HCT116 (cell line): ENCODE results near the gene NLRP6. TPM values are rescaled to one million over a fixed set of nuclear protein-coding genes. Genes with fewer than 3 reads are reported as not detected.

ENCODE experiments used
- ATAC-seq: fragments of 200-7000 bp; cut with Tn5 transposase; 2 replicates; pipeline ENCODE4 v1.9.1; 2020; ENCODE audit warnings: mild to moderate bottlenecking, moderate library complexity
- BruUV-seq: library from RNA; stranded (reverse); fragments of 400-500 nt; replicated peaks from 2 replicates; lab custom pipeline; 2021; lab: Mats Ljungman, UMichigan
- CTCF ChIA-PET: fragments of 300-600 bp; sonication (Branson Sonifier 250); formaldehyde crosslinking; loops from one replicate; lab custom pipeline; 2021; ENCODE audit warnings: antibody characterized with exemption; lab: Charles Lee
- POLR2A ChIA-PET: fragments of 300-600, 350-600 bp; sonication (Branson Sonifier 250); formaldehyde crosslinking; loops from one replicate; lab custom pipeline; 2021; ENCODE audit warnings: antibody characterized with exemption; lab: Charles Lee
- RAD21 ChIA-PET, 2 experiments: fragments of 300-600 bp; sonication (Branson Sonifier 250); formaldehyde crosslinking; loops; one replicate each; lab custom pipeline; 2023; ENCODE audit warnings: low total read pairs in 2 of 2; ENCODE audit not compliant: uncharacterized antibody in 2 of 2, unreplicated experiment in 2 of 2, low non-redundant PET in 1 of 2; lab: Charles Lee
- DNase-seq: peaks from one replicate; pipeline ENCODE4 v3.0.0-alpha.2; 2010; ENCODE audit warnings: low read depth, low spot score
- H2AFZ ChIP-seq: fragments of 200-600 bp; shearing (Covaris generic), sonication (generic); 2 replicates; pipeline ENCODE4 v1.6.1; 2017; ENCODE audit warnings: low read depth, mixed run types, mixed read lengths, antibody characterized with exemption, low read length; ENCODE audit not compliant: poor library complexity, severe bottlenecking
- H3K27ac ChIP-seq: 2 replicates; pipeline ENCODE4 v1.5.1; 2012; ENCODE audit warnings: low read depth, low read length
- H3K27me3 ChIP-seq: fragments of 200-600 bp; sonication (generic); 2 replicates; pipeline ENCODE4 v1.6.1; 2016; ENCODE audit warnings: mixed run types, low read length, mixed read lengths; ENCODE audit not compliant: insufficient read depth
- H3K36me3 ChIP-seq, 2 experiments: fragments of 200-500 bp in 1 of 2; fragments of 200-600 bp in 1 of 2; sonication (Bioruptor generic) in 1 of 2; sonication (generic) in 1 of 2; 2 replicates each; pipeline versions ENCODE4 v1.5.1 to v1.6.1; 2014 to 2016; ENCODE audit warnings: low read length in 2 of 2, inconsistent platforms in 1 of 2, mixed read lengths in 1 of 2, mixed run types in 1 of 2; ENCODE audit not compliant: insufficient read depth in 2 of 2, control insufficient read depth in 1 of 2
- H3K4me1 ChIP-seq, 2 experiments: fragments of 200-600 bp in 1 of 2; sonication (generic) in 1 of 2; 2 replicates each; pipeline versions ENCODE4 v1.5.1 to v1.6.1; 2012 to 2017; ENCODE audit warnings: low read length in 2 of 2, inconsistent platforms in 1 of 2, mild to moderate bottlenecking in 1 of 2, mixed read lengths in 1 of 2, mixed run types in 1 of 2, moderate library complexity in 1 of 2; ENCODE audit not compliant: insufficient read depth in 2 of 2, control insufficient read depth in 1 of 2
- H3K4me2 ChIP-seq: fragments of 200-600 bp; sonication (generic); 2 replicates; pipeline ENCODE4 v1.6.1; 2017; ENCODE audit warnings: mixed run types, low read length, mixed read lengths
- H3K4me3 ChIP-seq, 2 experiments: fragments of 200-600 bp in 1 of 2; sonication (generic) in 1 of 2; replicated peaks in 1 of 2; 2 replicates each; pipeline ENCODE4 v1.5.1; 2011 to 2016; ENCODE audit warnings: low read length in 2 of 2, control low read depth in 1 of 2, low read depth in 1 of 2, mild to moderate bottlenecking in 1 of 2, mixed read lengths in 1 of 2, mixed run types in 1 of 2
- H3K79me2 ChIP-seq: fragments of 200-600 bp; sonication (generic); 2 replicates; pipeline ENCODE4 v1.6.1; 2017; ENCODE audit warnings: mild to moderate bottlenecking, mixed run types, low read length, moderate library complexity, mixed read lengths; ENCODE audit not compliant: insufficient read depth
- H3K9ac ChIP-seq: fragments of 200-600 bp; sonication (generic); 2 replicates; pipeline ENCODE4 v1.6.1; 2016; ENCODE audit warnings: low read length, mixed read lengths
- H3K9me2 ChIP-seq: fragments of 200-600 bp; sonication (generic), shearing (Covaris generic); 2 replicates; pipeline ENCODE4 v1.6.1; 2017; ENCODE audit warnings: mixed run types, mild to moderate bottlenecking, moderate library complexity; ENCODE audit not compliant: insufficient read depth
- H3K9me3 ChIP-seq, 2 experiments: fragments of 200-500 bp in 1 of 2; fragments of 200-600 bp in 1 of 2; sonication (Bioruptor generic) in 1 of 2; sonication (generic) in 1 of 2; 2 replicates each; pipeline ENCODE4 v1.6.1; 2014 to 2017; ENCODE audit warnings: low read length in 2 of 2, mixed read lengths in 2 of 2, inconsistent platforms in 1 of 2, low read depth in 1 of 2, mild to moderate bottlenecking in 1 of 2, mixed run types in 1 of 2, moderate library complexity in 1 of 2; ENCODE audit not compliant: control insufficient read depth in 1 of 2, insufficient read depth in 1 of 2
- H4K20me1 ChIP-seq: fragments of 200-600 bp; sonication (generic), shearing (Covaris generic); 2 replicates; pipeline ENCODE4 v1.6.1; 2017; ENCODE audit warnings: mixed run types, mild to moderate bottlenecking, moderate library complexity; ENCODE audit not compliant: insufficient read depth
- CBX3 ChIP-seq: IDR thresholded peaks from 2 replicates; pipeline ENCODE4 v1.6.1; 2012; ENCODE audit warnings: low read depth
- CEBPB ChIP-seq: IDR thresholded peaks from 2 replicates; pipeline ENCODE4 v1.6.1; 2012; ENCODE audit warnings: low read depth
- EGR1 ChIP-seq: IDR thresholded peaks from 2 replicates; pipeline ENCODE4 v1.6.1; 2012; ENCODE audit warnings: low read depth
- EZH2 ChIP-seq: fragments of 200-600 bp; sonication (generic); IDR thresholded peaks from 2 replicates; pipeline ENCODE4 v1.6.1; 2017; ENCODE audit warnings: antibody characterized with exemption, mixed run types
- JUND ChIP-seq: IDR thresholded peaks from 2 replicates; pipeline ENCODE4 v1.6.1; 2012
- POLR2A ChIP-seq: IDR thresholded peaks from 2 replicates; pipeline ENCODE4 v1.7.0; 2011; ENCODE audit warnings: borderline replicate concordance; ENCODE audit not compliant: insufficient read depth, insufficient read length; ENCODE audit errors: extremely low read depth
- POLR2AphosphoS5 ChIP-seq: IDR thresholded peaks from 2 replicates; pipeline ENCODE4 v1.6.1; 2011; ENCODE audit warnings: mild to moderate bottlenecking, low read depth, low read length, moderate library complexity
- RAD21 ChIP-seq: IDR thresholded peaks from 2 replicates; pipeline ENCODE4 v1.6.1; 2012; ENCODE audit warnings: low read depth, mild to moderate bottlenecking
- SRF ChIP-seq: IDR thresholded peaks from 2 replicates; pipeline ENCODE4 v1.6.1; 2012; ENCODE audit warnings: low read depth
- TCF7L2 ChIP-seq: IDR thresholded peaks from 2 replicates; pipeline ENCODE4 v1.7.0; 2011; ENCODE audit warnings: borderline replicate concordance, inconsistent platforms; ENCODE audit not compliant: insufficient read depth, insufficient read length; ENCODE audit errors: extremely low read depth
- YY1 ChIP-seq: IDR thresholded peaks from 2 replicates; pipeline ENCODE4 v1.6.1; 2011; ENCODE audit warnings: low read length, low read depth, moderate library complexity, mild to moderate bottlenecking; ENCODE audit not compliant: insufficient replicate concordance; ENCODE audit errors: extremely low read depth
- ZFX ChIP-seq: fragments of 450-650 bp; IDR thresholded peaks from 2 replicates; pipeline ENCODE4 v1.6.1; 2017
- ZNF274 ChIP-seq: fragments of 200-500 bp; sonication (Bioruptor generic); IDR thresholded peaks from 2 replicates; pipeline ENCODE4 v1.6.1; 2014; ENCODE audit warnings: mild to moderate bottlenecking, low read depth, low read length, inconsistent platforms
- intact Hi-C: fragments of 100-400 bp; cut with micrococcal nuclease; formaldehyde crosslinking; loops from 2 replicates; pipeline ENCODE4 v1.10.0; 2022
- total RNA-seq: library from RNA; stranded (reverse); gene quantifications from one replicate; pipeline ENCODE4 v1.2.1, GENCODE V29; 2021; ENCODE audit not compliant: unreplicated experiment
- TF ChIP-seq, protein P1 (sequence below): IDR thresholded peaks from 2 replicates; pipeline ENCODE4 v1.6.1; 2012; ENCODE audit warnings: low read depth
- TF ChIP-seq, protein P2 (sequence below): IDR thresholded peaks from 2 replicates; pipeline ENCODE4 v1.6.1; 2011; ENCODE audit warnings: mild to moderate bottlenecking, low read length, moderate library complexity; ENCODE audit not compliant: insufficient replicate concordance; ENCODE audit errors: extremely low read depth
- TF ChIP-seq, protein P3 (sequence below): IDR thresholded peaks from 2 replicates; pipeline ENCODE4 v1.6.1; 2012
- TF ChIP-seq, protein P4 (sequence below), 3 experiments: fragments of 200-600 bp in 1 of 3; sonication (generic) in 1 of 3; IDR thresholded peaks in 2 of 3; conservative IDR thresholded peaks in 1 of 3; 2 replicates each; pipeline ENCODE4 v1.5.1; 2012 to 2017; ENCODE audit warnings: low read depth in 2 of 3, low read length in 2 of 3, antibody characterized with exemption in 1 of 3, borderline replicate concordance in 1 of 3, control low read depth in 1 of 3, mild to moderate bottlenecking in 1 of 3, mixed read lengths in 1 of 3, mixed run types in 1 of 3, moderate library complexity in 1 of 3; ENCODE audit not compliant: insufficient read depth in 1 of 3
- TF ChIP-seq, protein P5 (sequence below): IDR thresholded peaks from 2 replicates; pipeline ENCODE4 v1.6.1; 2012

NLRP6 gene
- total RNA-seq, 1 experiment from 2014 or later = not detected

DNA sequence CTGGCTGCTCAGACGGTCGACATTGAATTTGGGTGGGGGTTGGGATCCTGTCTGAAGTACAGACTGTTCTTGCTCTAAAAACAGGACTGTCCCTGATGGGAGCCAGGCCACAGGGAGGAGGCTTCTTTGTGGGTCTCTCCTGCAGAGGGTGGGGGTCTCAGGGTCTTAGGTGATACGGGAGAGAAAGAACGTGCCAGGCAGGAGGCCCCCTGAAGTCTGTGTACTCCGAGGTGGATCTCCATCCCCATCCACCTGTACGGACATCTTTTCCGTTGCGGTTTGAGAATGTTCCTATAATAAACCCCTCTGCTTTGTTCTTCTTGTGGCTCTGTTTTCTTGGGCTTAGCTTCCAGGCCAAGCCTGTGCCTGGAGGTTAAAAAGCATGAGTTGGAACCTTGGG is 25.5 kb upstream of the NLRP6 start:
- BruUV-seq = TSS peak; percentile 56
- TF ChIP-seq YY1 = no peak
- TF ChIP-seq POLR2A = no peak
- TF ChIP-seq, protein P1, sequence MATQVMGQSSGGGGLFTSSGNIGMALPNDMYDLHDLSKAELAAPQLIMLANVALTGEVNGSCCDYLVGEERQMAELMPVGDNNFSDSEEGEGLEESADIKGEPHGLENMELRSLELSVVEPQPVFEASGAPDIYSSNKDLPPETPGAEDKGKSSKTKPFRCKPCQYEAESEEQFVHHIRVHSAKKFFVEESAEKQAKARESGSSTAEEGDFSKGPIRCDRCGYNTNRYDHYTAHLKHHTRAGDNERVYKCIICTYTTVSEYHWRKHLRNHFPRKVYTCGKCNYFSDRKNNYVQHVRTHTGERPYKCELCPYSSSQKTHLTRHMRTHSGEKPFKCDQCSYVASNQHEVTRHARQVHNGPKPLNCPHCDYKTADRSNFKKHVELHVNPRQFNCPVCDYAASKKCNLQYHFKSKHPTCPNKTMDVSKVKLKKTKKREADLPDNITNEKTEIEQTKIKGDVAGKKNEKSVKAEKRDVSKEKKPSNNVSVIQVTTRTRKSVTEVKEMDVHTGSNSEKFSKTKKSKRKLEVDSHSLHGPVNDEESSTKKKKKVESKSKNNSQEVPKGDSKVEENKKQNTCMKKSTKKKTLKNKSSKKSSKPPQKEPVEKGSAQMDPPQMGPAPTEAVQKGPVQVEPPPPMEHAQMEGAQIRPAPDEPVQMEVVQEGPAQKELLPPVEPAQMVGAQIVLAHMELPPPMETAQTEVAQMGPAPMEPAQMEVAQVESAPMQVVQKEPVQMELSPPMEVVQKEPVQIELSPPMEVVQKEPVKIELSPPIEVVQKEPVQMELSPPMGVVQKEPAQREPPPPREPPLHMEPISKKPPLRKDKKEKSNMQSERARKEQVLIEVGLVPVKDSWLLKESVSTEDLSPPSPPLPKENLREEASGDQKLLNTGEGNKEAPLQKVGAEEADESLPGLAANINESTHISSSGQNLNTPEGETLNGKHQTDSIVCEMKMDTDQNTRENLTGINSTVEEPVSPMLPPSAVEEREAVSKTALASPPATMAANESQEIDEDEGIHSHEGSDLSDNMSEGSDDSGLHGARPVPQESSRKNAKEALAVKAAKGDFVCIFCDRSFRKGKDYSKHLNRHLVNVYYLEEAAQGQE = no peak
- TF ChIP-seq, protein P2, sequence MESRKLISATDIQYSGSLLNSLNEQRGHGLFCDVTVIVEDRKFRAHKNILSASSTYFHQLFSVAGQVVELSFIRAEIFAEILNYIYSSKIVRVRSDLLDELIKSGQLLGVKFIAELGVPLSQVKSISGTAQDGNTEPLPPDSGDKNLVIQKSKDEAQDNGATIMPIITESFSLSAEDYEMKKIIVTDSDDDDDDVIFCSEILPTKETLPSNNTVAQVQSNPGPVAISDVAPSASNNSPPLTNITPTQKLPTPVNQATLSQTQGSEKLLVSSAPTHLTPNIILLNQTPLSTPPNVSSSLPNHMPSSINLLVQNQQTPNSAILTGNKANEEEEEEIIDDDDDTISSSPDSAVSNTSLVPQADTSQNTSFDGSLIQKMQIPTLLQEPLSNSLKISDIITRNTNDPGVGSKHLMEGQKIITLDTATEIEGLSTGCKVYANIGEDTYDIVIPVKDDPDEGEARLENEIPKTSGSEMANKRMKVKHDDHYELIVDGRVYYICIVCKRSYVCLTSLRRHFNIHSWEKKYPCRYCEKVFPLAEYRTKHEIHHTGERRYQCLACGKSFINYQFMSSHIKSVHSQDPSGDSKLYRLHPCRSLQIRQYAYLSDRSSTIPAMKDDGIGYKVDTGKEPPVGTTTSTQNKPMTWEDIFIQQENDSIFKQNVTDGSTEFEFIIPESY = no peak
- no peak for TF ChIP-seq ZNF274
- TF ChIP-seq JUND = no peak
- no peak for TF ChIP-seq SRF
- TF ChIP-seq, protein P3, sequence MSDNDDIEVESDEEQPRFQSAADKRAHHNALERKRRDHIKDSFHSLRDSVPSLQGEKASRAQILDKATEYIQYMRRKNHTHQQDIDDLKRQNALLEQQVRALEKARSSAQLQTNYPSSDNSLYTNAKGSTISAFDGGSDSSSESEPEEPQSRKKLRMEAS = no peak
- TF ChIP-seq POLR2AphosphoS5 = no peak
- no peak for TF ChIP-seq TCF7L2
- no peak for TF ChIP-seq EGR1
- TF ChIP-seq, protein P4, sequence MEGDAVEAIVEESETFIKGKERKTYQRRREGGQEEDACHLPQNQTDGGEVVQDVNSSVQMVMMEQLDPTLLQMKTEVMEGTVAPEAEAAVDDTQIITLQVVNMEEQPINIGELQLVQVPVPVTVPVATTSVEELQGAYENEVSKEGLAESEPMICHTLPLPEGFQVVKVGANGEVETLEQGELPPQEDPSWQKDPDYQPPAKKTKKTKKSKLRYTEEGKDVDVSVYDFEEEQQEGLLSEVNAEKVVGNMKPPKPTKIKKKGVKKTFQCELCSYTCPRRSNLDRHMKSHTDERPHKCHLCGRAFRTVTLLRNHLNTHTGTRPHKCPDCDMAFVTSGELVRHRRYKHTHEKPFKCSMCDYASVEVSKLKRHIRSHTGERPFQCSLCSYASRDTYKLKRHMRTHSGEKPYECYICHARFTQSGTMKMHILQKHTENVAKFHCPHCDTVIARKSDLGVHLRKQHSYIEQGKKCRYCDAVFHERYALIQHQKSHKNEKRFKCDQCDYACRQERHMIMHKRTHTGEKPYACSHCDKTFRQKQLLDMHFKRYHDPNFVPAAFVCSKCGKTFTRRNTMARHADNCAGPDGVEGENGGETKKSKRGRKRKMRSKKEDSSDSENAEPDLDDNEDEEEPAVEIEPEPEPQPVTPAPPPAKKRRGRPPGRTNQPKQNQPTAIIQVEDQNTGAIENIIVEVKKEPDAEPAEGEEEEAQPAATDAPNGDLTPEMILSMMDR (IDR thresholded peaks at IDR 0.05 in 2 of 3, conservative IDR thresholded peaks at IDR 0.05 in 1 of 3; ENCODE audit: borderline replicate concordance in 1 of 3, insufficient read depth in 1 of 3, low read depth in 2 of 3, low read length in 2 of 3) = no peak
- no peak for TF ChIP-seq CBX3
- TF ChIP-seq, protein P5, sequence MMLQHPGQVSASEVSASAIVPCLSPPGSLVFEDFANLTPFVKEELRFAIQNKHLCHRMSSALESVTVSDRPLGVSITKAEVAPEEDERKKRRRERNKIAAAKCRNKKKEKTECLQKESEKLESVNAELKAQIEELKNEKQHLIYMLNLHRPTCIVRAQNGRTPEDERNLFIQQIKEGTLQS = no peak
- no peak for TF ChIP-seq CEBPB
- no peak for TF ChIP-seq EZH2
- TF ChIP-seq RAD21 = no peak
- TF ChIP-seq ZFX = no peak
- TF ChIP-seq, all 23 proteins: peak for 0
- intact Hi-C loops = no loop called here
- Histone ChIP-seq H3K4me1 (no peaks in the 10 kb centered on the region), H2AFZ (no peak overlapping the region), H3K9ac (no peak overlapping the region), H3K4me3 (no peak overlapping the region), H4K20me1 (no peaks in the 10 kb centered on the region), H3K9me2 (no peaks in the 10 kb centered on the region), H3K27me3 (no peaks in the 10 kb centered on the region), H3K36me3 (peaks cover 44 to 48% of the 10 kb centered on the region in 2 experiments), H3K4me2 (no peak overlapping the region), H3K9me3 (no peaks in the 10 kb centered on the region), H3K27ac (no peak overlapping the region), H3K79me2 (no peaks in the 10 kb centered on the region)
- CTCF ChIA-PET = no interaction called here
- DNase-seq (no peak), ATAC-seq (no peak)
- POLR2A ChIA-PET = no interaction called here
- RAD21 ChIA-PET = no interaction called here
